IPS DF 4.7 (cell line): ENCODE results near the gene RIC8A.
"Not testable (repeated sequence)": the region's sequence is repeated elsewhere in the genome, so short reads cannot be mapped to it uniquely, and the experiment has no call there.

Experiments
- DNase-seq: peaks from one replicate; pipeline ENCODE4 v3.0.0-alpha.2; 2013; ENCODE audit warnings: low spot score; ENCODE audit errors: extremely low read depth

RIC8A gene

GRCh38 chr11:207208-207862 is at the start of gene RIC8A, which contains the start of gene BET1L:
Gene RIC8A (plus strand): TSS chr11:207708. CDS start chr11:208855, 1,147 bp downstream.
Gene BET1L (minus strand): TSS chr11:207399. CDS start chr11:207321, 78 bp downstream.
- DNase-seq: peak; percentile 60

DNA sequence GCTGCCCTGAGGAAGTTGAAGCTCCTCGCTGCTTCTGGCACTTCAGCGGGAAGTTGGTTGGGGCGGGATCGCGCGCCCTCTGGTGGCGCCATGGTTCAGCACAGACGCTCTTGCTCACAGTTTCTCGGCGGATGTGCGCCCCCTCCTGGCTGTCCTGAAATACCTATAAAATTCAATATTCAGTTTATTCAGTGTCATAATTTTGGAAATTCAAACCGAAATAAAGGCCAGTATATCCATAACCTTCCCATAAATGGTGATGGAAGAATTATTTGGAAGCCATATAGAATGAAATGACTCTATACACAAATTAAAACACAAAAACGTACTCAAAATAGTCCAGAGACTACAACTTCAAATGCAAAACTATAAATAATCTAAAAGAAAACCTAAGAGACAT is 27.3 kb upstream of the RIC8A start:
- DNase-seq: not testable (repeated sequence)

- not testable (repeated sequence) for DNase-seq
Observed at GRCh38 chr11:189200-189783, 18.2 kb upstream of the RIC8A start.

DNA sequence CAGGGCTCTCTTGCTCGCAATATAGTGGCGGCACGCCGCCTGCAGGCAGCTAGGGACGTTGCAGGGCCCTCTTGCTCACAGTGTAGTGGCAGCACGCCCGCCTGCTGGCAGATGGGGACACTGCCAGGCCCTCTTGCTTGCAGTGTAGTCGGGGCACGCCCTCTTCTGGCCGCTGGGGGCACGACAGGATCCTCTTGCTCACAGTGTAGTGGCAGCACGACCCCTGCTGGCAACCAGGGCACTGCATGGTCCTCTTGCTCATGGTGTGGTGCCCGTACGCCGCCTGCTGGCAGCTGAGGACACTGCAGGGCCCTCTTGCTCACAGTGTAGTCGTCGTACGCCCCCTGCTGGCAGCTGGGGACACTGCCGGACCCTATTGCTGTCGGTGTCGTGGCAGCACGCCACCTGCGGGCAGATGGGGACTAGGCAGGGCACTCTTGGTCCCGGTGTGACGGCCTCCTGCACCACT is 17.6 kb upstream of the RIC8A start:
- DNase-seq: not testable (repeated sequence)

DNA sequence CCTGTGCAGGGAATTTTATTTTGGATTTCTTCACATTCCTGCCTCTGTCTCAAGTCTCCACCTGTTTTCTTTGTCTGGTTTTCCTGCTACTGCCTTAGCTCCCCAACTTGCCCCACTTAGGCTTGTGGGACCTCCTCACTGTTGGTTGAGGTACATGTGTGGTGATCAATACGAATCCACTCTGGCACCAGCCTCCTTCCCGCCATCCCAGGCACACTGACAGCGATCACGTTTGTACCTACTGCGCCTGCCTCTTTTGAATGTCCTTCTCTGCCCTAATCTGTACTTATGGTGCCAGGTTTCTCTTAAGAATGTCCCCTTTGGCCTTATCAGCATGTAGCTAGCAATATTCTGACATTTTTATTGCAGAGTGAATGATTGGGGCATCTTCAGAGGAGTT is 17.0 kb upstream of the RIC8A start:
- DNase-seq: not testable (repeated sequence)

- not testable (repeated sequence) for DNase-seq
Observed at GRCh38 chr11:191490-192478, 15.7 kb upstream of the RIC8A start.

GRCh38 chr11:192674-193128 is 14.8 kb upstream of the RIC8A start, which contains the start of gene SCGB1C1:
Gene SCGB1C1 (plus strand): TSS chr11:193078. CDS start chr11:193100, 22 bp downstream.
- DNase-seq: not testable (repeated sequence)

DNA sequence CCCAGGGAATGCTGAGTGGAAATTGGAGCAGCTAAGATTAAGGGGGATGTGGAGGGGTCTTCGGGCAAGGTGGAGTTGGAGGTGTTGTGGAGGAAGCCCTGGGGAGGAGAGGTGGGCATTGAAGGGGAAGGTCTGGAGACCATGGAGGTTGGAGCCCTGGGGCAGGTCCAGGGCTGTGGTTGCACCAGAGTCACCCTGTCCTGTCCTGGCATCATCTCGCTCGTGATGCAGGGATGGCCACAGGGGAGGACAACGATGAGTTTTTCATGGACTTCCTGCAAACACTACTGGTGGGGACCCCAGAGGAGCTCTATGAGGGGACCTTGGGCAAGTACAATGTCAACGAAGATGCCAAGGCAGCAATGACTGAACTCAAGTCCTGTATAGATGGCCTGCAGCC is 14.0 kb upstream of the RIC8A start:
- not testable (repeated sequence) for DNase-seq

DNA sequence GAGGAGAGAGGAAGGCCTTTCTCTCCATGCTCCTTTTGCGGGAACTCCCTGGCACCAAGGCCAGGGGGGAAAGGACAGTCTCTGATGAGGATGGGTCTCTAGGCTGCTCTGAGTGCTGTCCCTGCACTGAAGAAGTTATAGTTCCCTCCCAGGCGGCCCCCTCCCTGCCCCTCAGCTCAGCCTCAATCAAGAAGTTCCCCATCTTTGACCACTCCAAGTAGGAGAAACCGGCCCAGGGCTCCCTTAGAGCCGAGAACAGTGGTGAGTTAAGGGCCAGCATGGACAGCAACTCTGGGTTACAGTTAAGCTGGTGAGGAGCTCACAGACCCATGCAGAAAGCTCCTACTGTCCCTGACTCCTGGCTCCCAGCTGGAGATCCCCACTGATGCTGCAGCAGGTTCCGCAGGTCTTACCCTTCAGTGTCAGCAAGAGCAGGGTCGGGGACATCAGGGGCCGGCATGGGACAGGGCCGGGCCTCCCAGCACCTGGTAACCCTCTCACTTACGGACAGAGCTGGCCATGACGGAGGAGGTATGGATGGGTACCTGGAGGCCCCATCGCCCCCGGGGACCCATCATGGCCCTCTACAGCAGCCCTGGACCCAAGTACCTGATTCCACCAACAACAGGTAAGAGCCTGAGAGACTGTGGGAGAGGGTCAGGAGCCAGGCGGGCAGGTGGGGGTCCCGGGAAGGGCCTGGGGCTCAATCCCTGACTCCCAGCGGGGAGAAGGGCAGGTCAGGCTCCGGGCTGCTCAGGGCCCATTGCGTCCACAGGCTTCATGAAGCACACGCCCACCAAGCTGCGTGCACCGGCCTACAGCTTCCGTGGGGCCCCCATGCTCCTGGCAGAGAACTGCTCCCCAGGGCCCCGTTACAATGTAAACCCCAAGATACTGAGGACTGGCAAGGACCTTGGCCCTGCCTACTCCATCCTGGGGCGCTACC is 10.4 kb upstream of the RIC8A start:
- no peak for DNase-seq

DNA sequence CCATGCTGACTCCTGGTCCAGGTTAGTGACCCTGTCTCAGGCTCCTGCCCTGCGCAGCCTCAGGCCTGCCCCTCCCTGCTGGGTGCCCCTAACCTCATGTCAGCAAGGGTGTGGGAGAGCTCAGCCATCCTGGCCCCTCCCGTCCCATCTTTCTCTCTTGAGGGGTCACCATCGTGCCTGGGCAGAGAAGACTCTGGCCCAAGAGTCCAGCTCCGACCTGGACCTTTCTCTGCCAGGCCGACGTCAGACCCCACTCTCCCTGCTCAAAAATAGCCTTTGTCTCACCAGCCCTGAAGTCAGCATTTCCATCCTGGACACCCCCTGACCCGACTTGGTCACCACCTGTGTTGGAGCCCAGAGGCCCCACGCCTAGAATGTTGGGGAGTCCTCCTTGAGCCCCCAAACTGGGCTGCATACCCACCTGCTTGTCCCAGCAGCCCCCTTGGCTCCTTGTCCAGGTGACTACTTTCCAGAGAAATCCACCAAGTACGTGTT is 9.7 kb upstream of the RIC8A start:
- no peak for DNase-seq

DNA sequence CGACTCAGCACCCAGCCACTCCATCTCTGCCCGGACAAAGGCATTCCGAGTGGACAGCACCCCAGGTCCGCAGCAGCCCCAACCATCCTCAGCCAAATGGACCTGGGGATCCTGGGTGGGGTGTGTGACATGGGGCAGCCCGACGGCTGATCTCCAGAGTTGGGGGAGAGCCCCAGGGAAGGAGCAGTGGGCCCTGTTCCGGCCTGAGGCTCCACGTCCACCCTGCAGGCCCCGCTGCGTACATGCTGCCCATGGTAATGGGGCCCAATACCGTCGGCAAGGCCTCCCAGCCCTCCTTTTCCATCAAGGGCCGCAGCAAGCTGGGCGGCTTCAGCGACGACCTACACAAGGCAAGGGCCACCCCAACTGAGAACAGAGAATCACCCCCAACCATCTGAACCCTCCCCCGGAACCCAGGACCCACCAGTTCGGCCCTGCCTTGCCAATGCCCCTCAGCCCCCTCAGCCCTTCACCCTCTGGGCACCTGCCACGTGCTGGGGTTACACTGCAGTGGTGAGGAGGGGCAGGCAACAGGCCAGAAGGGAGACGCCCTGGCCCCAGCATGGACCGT is 9.2 kb upstream of the RIC8A start:
- no peak for DNase-seq

- no peak for DNase-seq
Observed at GRCh38 chr11:199004-199581, 8.4 kb upstream of the RIC8A start.

GRCh38 chr11:199782-200181 is 7.7 kb upstream of the RIC8A start:
- no peak for DNase-seq

GRCh38 chr11:200224-201003 is 7.1 kb upstream of the RIC8A start:
- no peak for DNase-seq

- DNase-seq: no peak
Observed at GRCh38 chr11:201966-202365, 5.5 kb upstream of the RIC8A start.

- no peak for DNase-seq
Observed at GRCh38 chr11:202490-202889, 5.0 kb upstream of the RIC8A start.

DNA sequence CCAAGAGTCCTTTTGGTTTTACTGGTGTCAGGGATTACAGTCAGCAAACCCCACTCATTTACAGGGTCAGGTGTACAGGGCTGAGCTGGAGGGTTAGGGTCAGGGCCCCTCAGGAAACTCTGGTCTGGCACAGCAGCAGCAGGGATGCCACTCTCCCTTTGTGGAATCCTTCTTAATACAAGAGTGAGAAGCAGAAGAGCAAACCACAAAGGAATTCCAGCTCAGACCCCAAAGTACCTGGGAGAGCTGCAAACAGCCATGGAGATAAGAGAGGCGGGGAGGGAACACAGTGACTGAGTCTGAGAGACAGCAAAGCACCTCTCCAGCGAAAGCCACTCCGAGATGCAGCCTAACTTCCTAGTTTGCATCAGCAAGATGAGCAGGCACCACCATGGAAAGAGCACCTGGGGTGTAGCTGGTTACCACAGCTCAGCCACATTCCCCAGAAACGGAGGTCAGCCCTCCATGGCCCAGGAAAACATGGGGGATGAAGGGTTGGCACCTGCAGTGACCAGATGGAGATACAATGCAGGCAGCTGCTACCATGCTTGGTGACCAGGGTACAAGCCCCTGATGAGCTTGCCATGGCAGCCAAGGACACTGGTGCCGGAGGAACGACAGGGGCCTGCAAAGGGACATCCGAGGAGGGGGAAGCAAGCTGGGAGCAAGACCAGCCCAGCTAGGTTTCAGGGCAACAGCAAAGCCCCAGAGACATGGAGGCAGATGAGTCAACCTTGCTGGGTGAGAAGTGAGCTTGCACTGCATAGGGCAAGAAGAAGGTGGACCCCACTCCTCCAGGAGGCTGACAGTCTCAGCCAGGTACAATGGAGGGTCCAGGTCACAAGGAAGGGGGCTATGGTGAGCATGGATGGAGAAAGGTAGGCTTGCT is 4.2 kb upstream of the RIC8A start:
- no peak for DNase-seq
